Mesendoderm (in vitro differentiated cells): Measurements from ENCODE around the gene MYG1.

Source experiments
- DNase-seq: peaks from one replicate; pipeline ENCODE4 v3.0.0; 2013
- H2AK5ac ChIP-seq: 2 replicates; pipeline ENCODE4 v1.6.1; 2013; ENCODE audit warnings: low read length, inconsistent platforms
- H2BK120ac ChIP-seq: 2 replicates; pipeline ENCODE4 v1.6.1; 2013; ENCODE audit warnings: low read depth, mild to moderate bottlenecking, low read length, moderate library complexity, mixed read lengths
- H2BK15ac ChIP-seq: replicated peaks from 2 replicates; pipeline ENCODE4 v1.6.1; 2013; ENCODE audit warnings: low read depth, mild to moderate bottlenecking, moderate library complexity
- H2BK5ac ChIP-seq: 2 replicates; pipeline ENCODE4 v1.6.1; 2013; ENCODE audit warnings: low read length, inconsistent platforms
- H3K18ac ChIP-seq: 2 replicates; pipeline ENCODE4 v1.6.1; 2013; ENCODE audit warnings: mild to moderate bottlenecking, low read length, mixed read lengths
- H3K23ac ChIP-seq: one replicate; pipeline ENCODE4 v1.6.1; 2013; ENCODE audit warnings: low read length
- H3K27ac ChIP-seq: 2 replicates; pipeline ENCODE4 v1.5.1; 2013; ENCODE audit warnings: low read depth, mild to moderate bottlenecking, inconsistent platforms, low read length, moderate library complexity
- H3K27me3 ChIP-seq: 2 replicates; pipeline ENCODE4 v1.6.1; 2013; ENCODE audit warnings: low read length, control low read depth, mild to moderate bottlenecking, inconsistent platforms; ENCODE audit not compliant: insufficient read depth, poor library complexity
- H3K36me3 ChIP-seq: 2 replicates; pipeline ENCODE4 v1.6.1; 2013; ENCODE audit warnings: low read length, inconsistent platforms; ENCODE audit not compliant: control insufficient read depth, insufficient read depth
- H3K4ac ChIP-seq: one replicate; pipeline ENCODE4 v1.6.1; 2013; ENCODE audit warnings: low read depth, mild to moderate bottlenecking, low read length, moderate library complexity
- H3K4me1 ChIP-seq: 2 replicates; pipeline ENCODE4 v1.6.1; 2013; ENCODE audit warnings: low read depth, low read length, inconsistent platforms; ENCODE audit not compliant: control insufficient read depth
- H3K4me2 ChIP-seq: 2 replicates; pipeline ENCODE4 v1.6.1; 2013; ENCODE audit warnings: low read length
- H3K4me3 ChIP-seq: 2 replicates; pipeline ENCODE4 v1.5.1; 2013; ENCODE audit warnings: mild to moderate bottlenecking, low read length
- H3K56ac ChIP-seq: one replicate; pipeline ENCODE4 v1.6.1; 2013; ENCODE audit warnings: low read length
- H3K79me1 ChIP-seq: 2 replicates; pipeline ENCODE4 v1.6.1; 2013; ENCODE audit warnings: low read length, inconsistent platforms
- H3K79me2 ChIP-seq: 2 replicates; pipeline ENCODE4 v1.6.1; 2013; ENCODE audit warnings: mild to moderate bottlenecking, low read length; ENCODE audit not compliant: control insufficient read depth, insufficient read depth
- H3K9ac ChIP-seq: 2 replicates; pipeline ENCODE4 v1.6.1; 2013; ENCODE audit warnings: low read length, inconsistent platforms
- H4K5ac ChIP-seq: one replicate; pipeline ENCODE4 v1.6.1; 2013; ENCODE audit warnings: low read length
- H4K8ac ChIP-seq: one replicate; pipeline ENCODE4 v1.6.1; 2013; ENCODE audit warnings: low read depth, mild to moderate bottlenecking, control low read depth, low read length, moderate library complexity
- WGBS: extraction: QIAGEN DNeasy Blood & Tissue Kit; methylation state at CpG from one replicate; pipeline ENCODE4 v1.1.7; 2013; ENCODE audit warnings: low lambda C conversion rate, missing lambda C conversion rate; ENCODE audit not compliant: insufficient coverage; ENCODE audit errors: extremely low coverage; 5-methylcytosine and 5-hydroxymethylcytosine counted together

Gene MYG1

GRCh38 chr12:53267999-53268629, 31.4 kb upstream of the MYG1 start, which contains the start of gene ESPL1:
Gene ESPL1 (plus strand): TSS chr12:53268299. CDS start chr12:53268767, 468 bp downstream.
- H2AK5ac ChIP-seq = peak within 1 kb of the TSS; percentile 62
- H3K4me3 ChIP-seq = peak within 1 kb of the TSS; percentile 78
- peak within 1 kb of the TSS; percentile 95 for H3K4me2 ChIP-seq
- H2BK120ac ChIP-seq = no peak within 1 kb of the TSS
- H4K5ac ChIP-seq = no peak within 1 kb of the TSS
- no peak within 1 kb of the TSS for H3K4ac ChIP-seq
- H3K4me1 ChIP-seq = peaks cover 10% of the 10 kb centered on the region
- peaks cover 20% of the 10 kb centered on the region for H3K79me1 ChIP-seq
- H3K79me2 ChIP-seq = peaks cover 20% of the 10 kb centered on the region
- DNase-seq = peak; percentile 83
- H3K9ac ChIP-seq = peak within 1 kb of the TSS; percentile 87
- H3K27me3 ChIP-seq = no peaks in the 10 kb centered on the region
- H3K56ac ChIP-seq = peak within 1 kb of the TSS; percentile 94
- no CpG with 5 or more reads among the region's 58 CpGs for WGBS
- no peak within 1 kb of the TSS for H4K8ac ChIP-seq
- H3K23ac ChIP-seq = peak within 1 kb of the TSS; percentile 92
- H3K18ac ChIP-seq = peak within 1 kb of the TSS; percentile 35
- no peaks in the 10 kb centered on the region for H3K36me3 ChIP-seq
- no peak within 1 kb of the TSS for H2BK15ac ChIP-seq
- H2BK5ac ChIP-seq = no peak within 1 kb of the TSS
- H3K27ac ChIP-seq = no peak within 1 kb of the TSS

DNA sequence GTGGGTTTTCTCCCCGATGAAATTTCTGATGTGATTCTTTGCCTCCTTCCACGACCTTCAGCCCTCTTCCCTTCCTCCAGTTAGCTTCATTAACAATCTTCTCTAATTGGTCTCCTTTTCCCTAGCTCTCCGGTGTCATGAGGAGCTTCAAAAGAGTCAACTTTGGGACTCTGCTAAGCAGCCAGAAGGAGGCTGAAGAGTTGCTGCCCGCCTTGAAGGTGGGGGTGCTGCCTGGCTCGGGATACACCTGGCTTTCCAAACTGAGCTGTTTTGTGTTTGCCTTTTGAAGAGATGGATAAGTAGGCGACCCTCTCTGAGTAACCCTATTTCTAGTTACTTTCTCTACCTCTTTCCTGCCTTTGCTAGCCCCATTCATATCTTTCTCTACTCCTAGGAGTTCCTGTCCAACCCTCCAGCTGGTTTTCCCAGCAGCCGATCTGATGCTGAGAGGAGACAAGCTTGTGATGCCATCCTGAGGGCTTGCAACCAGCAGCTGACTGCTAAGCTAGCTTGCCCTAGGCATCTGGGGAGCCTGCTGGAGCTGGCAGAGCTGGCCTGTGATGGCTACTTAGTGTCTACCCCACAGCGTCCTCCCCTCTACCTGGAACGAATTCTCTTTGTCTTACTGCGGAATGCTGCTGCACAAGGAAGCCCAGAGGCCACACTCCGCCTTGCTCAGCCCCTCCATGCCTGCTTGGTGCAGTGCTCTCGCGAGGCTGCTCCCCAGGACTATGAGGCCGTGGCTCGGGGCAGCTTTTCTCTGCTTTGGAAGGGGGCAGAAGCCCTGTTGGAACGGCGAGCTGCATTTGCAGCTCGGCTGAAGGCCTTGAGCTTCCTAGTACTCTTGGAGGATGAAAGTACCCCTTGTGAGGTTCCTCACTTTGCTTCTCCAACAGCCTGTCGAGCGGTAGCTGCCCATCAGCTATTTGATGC, 30.6 kb upstream of the MYG1 start:
- Histone ChIP-seq H3K27me3 (no peaks in the 10 kb centered on the region), H3K18ac (no peak overlapping the region), H2AK5ac (peak overlapping the region; percentile 62), H4K8ac (no peak overlapping the region), H3K4ac (no peak overlapping the region), H3K9ac (peak overlapping the region; percentile 87), H3K79me2 (peaks cover 20% of the 10 kb centered on the region), H4K5ac (no peak overlapping the region), H3K27ac (no peak overlapping the region), H3K23ac (peak overlapping the region; percentile 92), H3K79me1 (peaks cover 20% of the 10 kb centered on the region), H3K56ac (peak overlapping the region; percentile 94), H2BK5ac (no peak overlapping the region), H2BK120ac (no peak overlapping the region), H3K4me3 (peak overlapping the region; percentile 78), H2BK15ac (no peak overlapping the region), H3K4me2 (peak overlapping the region; percentile 95), H3K36me3 (no peaks in the 10 kb centered on the region), H3K4me1 (peaks cover 10% of the 10 kb centered on the region)
- DNase-seq = peak; percentile 29
- WGBS = no CpG with 5 or more reads among the region's 20 CpGs

DNA sequence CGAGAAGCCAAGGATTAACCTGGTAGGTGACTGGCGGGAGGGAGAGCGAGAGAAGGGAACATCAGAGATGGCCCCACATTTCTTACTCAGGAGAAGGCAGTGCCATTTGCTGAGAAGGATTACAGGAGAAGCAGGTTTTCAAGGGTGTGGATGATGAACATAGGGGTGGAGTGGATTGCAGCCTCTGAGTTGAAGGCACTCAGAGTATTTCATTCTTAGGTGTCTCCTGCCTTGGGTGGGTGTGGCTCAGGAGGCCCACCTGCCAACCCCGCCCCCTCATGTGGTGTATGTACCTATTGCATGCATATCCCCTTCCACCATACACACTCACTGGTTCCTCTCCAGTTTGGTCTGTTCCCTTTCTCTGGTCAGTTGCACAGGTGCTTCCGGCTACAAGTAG, 25.1 kb upstream of the MYG1 start:
- no peak overlapping the region for H4K5ac ChIP-seq
- H3K36me3 ChIP-seq = peaks cover 22% of the 10 kb centered on the region
- no peak overlapping the region for H3K4me3 ChIP-seq
- no CpG with 5 or more reads among the region's 5 CpGs for WGBS
- no peak for DNase-seq
- no peak overlapping the region for H3K23ac ChIP-seq
- H3K56ac ChIP-seq = no peak overlapping the region
- peaks cover 14% of the 10 kb centered on the region for H3K79me1 ChIP-seq
- H3K27me3 ChIP-seq = no peaks in the 10 kb centered on the region
- H2AK5ac ChIP-seq = no peak overlapping the region
- H3K27ac ChIP-seq = no peak overlapping the region
- peaks cover 5% of the 10 kb centered on the region for H3K4me1 ChIP-seq
- no peak overlapping the region for H3K4ac ChIP-seq
- no peak overlapping the region for H3K4me2 ChIP-seq
- H2BK120ac ChIP-seq = no peak overlapping the region
- no peak overlapping the region for H3K9ac ChIP-seq
- no peak overlapping the region for H2BK15ac ChIP-seq
- no peak overlapping the region for H4K8ac ChIP-seq
- no peak overlapping the region for H3K18ac ChIP-seq
- H3K79me2 ChIP-seq = peaks cover 11% of the 10 kb centered on the region
- H2BK5ac ChIP-seq = no peak overlapping the region

- no peak overlapping the region for H3K4me2 ChIP-seq
- no peak overlapping the region for H2BK120ac ChIP-seq
- H3K27me3 ChIP-seq = no peaks in the 10 kb centered on the region
- no peak overlapping the region for H3K23ac ChIP-seq
- H3K79me1 ChIP-seq = peaks cover 3% of the 10 kb centered on the region
- H3K18ac ChIP-seq = no peak overlapping the region
- no peaks in the 10 kb centered on the region for H3K4me1 ChIP-seq
- no peaks in the 10 kb centered on the region for H3K79me2 ChIP-seq
- no peak overlapping the region for H2AK5ac ChIP-seq
- H3K56ac ChIP-seq = no peak overlapping the region
- H2BK15ac ChIP-seq = no peak overlapping the region
- no peak overlapping the region for H3K4ac ChIP-seq
- DNase-seq = no peak
- no peak overlapping the region for H4K5ac ChIP-seq
- no peak overlapping the region for H3K27ac ChIP-seq
- no peak overlapping the region for H3K9ac ChIP-seq
- peaks cover 30% of the 10 kb centered on the region for H3K36me3 ChIP-seq
- WGBS = no CpG with 5 or more reads among the region's 11 CpGs
- H2BK5ac ChIP-seq = no peak overlapping the region
- H3K4me3 ChIP-seq = no peak overlapping the region
- no peak overlapping the region for H4K8ac ChIP-seq
Observed at GRCh38 chr12:53276511-53276910, 23.0 kb upstream of the MYG1 start.

DNA sequence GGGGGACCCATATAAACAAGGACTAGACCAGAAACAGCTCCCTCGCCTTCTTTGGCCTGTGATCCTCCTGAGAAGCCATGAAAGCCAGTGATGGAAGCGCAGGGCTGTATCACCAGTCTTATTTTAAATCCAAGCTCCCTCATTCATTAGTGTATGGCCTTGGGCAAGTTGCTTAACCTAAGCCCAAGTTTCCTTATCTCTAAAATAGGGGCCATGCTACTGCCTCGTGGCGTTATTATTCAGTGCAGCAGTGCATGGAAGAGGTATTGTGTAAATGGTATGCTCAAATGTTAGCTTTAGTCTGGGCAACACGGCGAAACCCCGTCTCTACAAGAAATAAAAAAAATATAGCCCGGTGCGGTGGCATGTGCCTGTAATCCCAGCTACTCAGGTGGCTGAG, 21.5 kb upstream of the MYG1 start:
- Histone ChIP-seq H2BK120ac (no peak overlapping the region), H3K9ac (no peak overlapping the region), H2BK5ac (no peak overlapping the region), H3K79me2 (no peaks in the 10 kb centered on the region), H3K56ac (no peak overlapping the region), H3K4me3 (no peak overlapping the region), H3K4me1 (no peaks in the 10 kb centered on the region), H3K4me2 (no peak overlapping the region), H4K5ac (no peak overlapping the region), H4K8ac (no peak overlapping the region), H2BK15ac (no peak overlapping the region), H3K4ac (no peak overlapping the region), H2AK5ac (no peak overlapping the region), H3K36me3 (peaks cover 39% of the 10 kb centered on the region), H3K27ac (no peak overlapping the region), H3K79me1 (peaks cover 3% of the 10 kb centered on the region), H3K27me3 (no peaks in the 10 kb centered on the region), H3K23ac (no peak overlapping the region), H3K18ac (no peak overlapping the region)
- no peak for DNase-seq
- WGBS = no CpG with 5 or more reads among the region's 9 CpGs
